IPS-NIHi11 (cell line): ENCODE data around the gene GJA10.
"Not testable (repeated sequence)": the region's sequence is repeated elsewhere in the genome, so short reads cannot be mapped to it uniquely, and the experiment has no call there.

ENCODE experiments used
- DNase-seq: peaks from one replicate; pipeline ENCODE4 v3.0.0; 2012; ENCODE audit warnings: mixed read lengths, low spot score

Gene GJA10

DNA sequence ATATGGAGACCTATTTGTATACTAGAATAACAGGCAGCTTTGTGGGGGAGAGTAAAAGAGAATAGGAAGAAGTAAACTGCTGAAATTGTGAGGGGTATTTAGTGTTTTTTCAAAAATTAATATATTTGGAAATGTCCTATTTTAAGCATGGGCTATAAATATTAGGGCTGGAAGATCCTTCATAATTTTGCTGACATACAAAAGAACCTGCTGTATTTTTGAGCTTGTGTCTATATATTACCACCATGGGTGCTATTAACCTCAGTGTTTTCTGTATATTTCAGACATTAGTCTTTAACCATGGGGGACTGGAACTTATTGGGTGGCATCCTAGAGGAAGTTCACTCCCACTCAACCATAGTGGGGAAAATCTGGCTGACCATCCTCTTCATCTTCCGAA lies at the start of gene GJA10:
Gene GJA10, plus strand, starts transcription at position 301 of the 400 bp plus-strand sequence. Its CDS starts 0 bp downstream, at position 301.
- DNase-seq, result no peak

GRCh38 chr6:89847513-89847912 lies 46.8 kb upstream of the GJA10 start:
- DNase-seq, result not testable (repeated sequence)

DNA sequence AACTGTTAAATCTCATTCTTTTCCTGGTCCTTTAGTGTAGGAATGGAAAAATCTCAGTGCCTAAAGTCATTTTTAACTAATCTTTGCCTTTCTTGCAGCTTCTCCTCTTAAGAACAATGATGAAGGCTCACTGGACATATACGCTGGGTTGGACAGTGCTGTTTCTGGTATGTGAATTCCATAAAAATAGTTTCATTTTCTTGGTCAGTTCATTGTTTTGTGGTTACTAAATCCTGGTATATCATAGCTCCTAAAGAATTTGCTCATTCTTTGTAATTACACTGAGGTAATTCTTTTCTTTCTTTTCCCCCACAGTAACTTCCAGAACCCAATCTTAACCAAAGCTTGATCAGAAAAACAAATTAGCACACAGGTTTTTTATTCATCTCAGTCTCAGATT lies 41.2 kb upstream of the GJA10 start:
- no peak for DNase-seq

DNA sequence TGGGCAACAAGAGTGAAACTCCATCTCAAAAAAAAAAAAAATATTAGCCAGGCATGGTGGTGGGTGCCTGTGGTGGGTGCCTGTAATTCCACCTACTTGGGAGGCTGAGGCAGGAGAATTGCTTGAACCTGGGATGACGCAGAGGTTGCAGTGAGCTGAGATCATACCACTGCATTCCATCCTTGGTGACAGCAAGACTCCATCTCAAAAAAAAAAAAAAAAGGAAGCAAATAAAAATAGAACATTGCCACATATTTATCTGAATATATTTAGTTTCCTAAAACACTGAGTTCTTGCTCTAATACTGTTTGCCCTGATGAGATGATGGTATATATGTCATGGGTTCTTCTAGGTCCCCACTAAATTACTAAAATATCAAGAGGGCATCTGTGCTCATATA lies 36.2 kb upstream of the GJA10 start:
- no peak for DNase-seq

- no peak for DNase-seq
Observed at GRCh38 chr6:89859744-89860143, 34.5 kb upstream of the GJA10 start.

DNA sequence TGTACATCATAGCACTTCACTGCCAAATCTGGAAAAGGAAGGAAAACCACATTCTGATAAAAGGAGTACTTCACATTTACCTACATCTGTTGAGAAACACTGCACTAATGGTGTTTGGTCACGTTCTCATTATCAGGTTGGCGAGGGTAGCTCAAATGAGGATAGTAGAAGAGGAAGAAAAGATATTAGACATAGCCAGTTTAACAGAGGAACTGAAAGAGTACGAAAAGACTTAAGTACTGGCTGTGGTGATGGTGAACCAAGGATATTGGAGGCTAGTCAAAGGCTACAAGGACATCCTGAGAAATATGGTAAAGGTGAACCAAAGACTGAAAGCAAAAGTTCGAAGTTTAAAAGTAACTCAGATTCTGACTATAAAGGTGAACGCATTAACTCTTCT lies 32.0 kb upstream of the GJA10 start:
- DNase-seq, result no peak

DNA sequence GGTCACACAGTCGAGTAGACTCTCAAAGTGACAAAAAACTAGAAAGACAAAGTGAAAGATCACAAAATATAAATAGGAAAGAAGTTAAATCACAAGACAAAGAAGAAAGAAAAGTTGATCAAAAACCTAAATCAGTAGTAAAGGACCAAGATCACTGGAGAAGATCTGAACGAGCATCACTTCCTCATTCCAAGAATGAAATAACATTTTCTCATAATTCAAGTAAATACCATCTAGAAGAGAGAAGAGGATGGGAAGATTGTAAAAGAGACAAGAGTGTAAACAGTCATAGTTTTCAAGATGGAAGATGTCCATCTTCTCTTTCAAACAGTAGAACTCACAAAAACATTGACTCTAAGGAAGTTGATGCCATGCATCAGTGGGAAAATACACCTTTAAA lies 31.6 kb upstream of the GJA10 start:
- DNase-seq, result no peak

- DNase-seq, result no peak
Observed at GRCh38 chr6:89866024-89866678, 28.1 kb upstream of the GJA10 start.

DNA sequence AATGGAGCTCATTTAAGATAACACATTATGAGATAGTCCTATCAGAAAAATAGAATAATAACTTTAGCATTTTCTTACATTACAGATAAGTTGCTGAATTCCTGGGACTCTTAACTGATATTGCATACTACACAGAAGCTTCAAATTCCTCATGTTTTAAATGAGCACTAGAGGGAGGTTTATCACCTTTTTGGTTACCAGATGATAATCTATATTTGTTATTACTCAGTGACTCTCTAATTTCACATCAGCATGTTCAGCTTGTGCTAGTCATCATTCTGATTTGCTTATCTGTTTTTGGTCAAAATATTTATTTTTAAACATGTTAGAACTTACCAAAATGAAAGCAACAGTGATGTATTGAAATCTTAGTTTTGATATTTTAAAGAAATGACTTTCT lies 20.5 kb upstream of the GJA10 start:
- no peak for DNase-seq

DNA sequence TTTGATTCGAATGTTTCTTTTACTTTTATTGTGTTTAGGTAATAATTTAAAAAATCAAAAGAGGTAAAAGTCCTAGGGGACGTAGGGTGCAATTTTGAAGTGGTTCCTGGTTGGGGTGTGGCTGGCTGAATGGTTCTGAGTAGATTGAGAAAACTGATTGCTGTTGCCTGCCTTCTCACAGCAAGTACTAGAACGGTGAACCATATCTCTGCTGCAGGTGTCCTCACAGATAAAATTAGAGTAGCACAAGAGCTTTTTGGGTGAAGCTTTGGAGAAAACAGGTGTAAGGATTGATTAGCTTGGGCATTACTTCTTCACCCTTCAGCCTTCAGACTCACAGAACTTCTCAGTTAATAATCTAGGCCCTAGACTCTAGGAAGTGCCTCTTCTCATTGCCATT lies 19.8 kb upstream of the GJA10 start:
- no peak for DNase-seq

DNA sequence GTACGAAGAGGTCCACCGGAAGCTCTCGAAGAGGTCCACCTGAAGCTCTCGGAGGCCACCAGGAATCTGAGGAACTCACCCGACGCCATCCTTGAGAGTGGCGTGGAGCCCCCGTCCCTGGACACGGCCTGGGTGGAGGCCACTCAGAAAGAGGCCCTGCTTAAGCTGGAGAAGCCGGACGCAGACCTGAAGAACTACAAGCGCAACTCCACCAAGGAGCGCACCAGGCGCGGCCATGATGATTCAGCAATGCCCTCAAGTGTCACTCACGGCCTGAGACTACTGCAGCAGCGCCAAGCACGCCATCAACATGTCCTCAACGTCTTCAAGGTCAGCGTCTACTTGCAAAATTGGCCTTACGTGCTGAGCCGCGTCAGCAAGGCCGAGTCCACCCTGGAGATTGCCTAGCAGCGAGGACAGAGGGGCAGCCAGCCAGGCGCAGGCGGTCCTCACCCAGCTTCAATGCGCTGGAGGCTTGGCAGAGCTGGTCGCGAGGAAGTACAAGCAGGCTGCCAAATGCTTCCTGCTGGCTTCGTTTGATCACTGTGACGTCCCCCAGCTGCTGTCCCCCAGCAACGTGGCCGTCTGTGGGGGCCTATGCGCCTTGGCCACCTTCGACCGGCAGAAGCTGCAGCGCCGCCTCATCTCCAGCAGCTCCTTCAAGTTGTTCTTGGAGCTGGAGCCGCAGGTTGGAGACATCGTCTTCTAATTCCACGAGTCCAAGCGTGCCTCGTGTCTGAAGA lies 7.7 kb upstream of the GJA10 start:
- DNase-seq, result no peak

DNA sequence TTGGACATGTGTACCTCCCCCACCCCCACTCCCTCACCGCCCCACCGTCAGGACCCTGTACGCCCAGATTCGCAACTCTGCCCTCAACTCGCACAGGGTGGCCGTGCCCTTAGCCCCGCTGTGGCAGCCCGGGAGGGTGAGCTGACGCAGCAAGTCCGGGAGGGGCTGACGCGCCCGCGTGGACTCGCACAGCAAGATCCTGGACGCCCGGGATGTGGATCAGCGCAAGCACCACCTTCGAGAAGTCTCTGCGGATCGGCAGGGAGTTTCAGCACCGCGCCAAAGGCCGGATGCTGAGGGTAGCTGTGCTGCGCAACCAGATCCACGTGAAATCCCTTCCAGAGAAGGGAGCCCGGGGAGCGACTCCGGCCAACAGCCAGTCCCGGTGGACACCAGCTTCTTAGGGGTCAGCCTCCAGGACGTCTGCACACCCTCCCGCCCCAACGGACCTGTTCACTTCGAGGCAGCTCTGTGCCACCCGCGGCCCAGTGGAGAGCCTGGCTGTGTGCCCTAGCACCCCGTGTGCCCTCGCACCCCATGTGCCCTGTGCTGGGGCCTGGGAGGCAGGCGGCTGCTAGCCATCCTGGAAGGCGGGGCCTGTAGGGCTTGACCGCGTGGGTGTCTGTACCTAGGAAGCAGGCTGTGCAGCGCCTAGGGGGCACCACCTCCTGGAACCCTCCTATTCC lies 6.7 kb upstream of the GJA10 start:
- DNase-seq, result peak; percentile 70

DNA sequence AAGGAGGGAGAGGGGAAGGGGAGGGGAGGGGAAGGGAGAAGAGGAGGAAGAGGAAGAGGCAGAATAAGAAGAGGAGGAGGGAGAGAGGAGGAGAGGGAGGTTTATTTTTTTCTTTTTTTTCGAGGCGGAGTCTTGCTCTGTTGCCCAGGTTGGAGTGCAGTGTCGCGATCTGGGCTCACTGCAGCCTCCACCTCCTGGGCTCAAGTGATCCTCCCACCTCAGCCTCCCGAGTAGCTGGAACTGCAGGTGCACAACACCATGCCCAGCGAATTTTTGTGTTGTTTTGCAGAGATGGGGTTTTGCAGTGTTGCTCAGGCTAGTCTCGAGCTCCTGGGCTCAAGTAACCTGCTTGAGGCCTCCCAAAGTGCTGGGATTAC lies 6.1 kb upstream of the GJA10 start:
- DNase-seq, result no peak

DNA sequence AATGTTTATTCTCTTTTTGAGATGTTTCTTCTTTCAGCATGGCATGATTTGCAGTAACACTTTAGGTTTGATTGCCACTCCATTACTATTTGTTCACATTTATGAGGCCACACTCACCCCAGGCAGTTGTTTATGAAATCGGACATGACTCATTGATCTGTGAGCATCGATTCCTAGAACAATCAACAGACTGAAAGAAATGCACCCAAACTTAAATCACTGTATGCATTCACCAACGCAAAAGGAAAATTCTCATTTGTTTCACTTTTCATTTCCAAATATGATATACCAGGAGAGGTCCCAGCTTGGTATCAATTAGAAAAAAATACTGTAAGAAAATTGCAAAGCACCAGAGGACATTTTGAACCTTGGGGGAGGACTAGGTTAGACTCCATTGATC lies 5.4 kb upstream of the GJA10 start:
- DNase-seq, result no peak

- DNase-seq, result not testable (repeated sequence)
Observed at GRCh38 chr6:89890845-89891528, 3.3 kb upstream of the GJA10 start.

GRCh38 chr6:89892577-89892976 lies 1.7 kb upstream of the GJA10 start:
- DNase-seq, result not testable (repeated sequence)

- peak; percentile 82 for DNase-seq
Observed at GRCh38 chr6:89895276-89895874, 1.1 kb downstream of the GJA10 start.

- not testable (repeated sequence) for DNase-seq
Observed at GRCh38 chr6:89910001-89910901, 16.0 kb downstream of the GJA10 start.

DNA sequence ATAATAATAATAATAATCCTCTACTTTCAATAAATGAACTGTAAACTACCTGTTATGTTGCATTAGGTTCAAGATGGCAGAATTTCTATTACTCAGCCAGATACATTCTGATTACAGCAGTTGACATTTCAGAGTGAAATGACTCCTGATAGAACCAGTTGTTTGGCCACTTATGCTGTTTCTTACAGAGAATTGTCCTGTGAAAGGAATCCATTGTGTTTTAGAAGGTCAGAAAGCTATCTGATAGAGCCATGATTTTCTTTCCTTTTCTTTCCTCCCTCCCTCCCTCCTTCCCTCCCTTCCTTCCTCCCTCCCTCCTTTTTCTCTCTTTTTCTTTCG lies 16.6 kb downstream of the GJA10 start:
- no peak for DNase-seq

DNA sequence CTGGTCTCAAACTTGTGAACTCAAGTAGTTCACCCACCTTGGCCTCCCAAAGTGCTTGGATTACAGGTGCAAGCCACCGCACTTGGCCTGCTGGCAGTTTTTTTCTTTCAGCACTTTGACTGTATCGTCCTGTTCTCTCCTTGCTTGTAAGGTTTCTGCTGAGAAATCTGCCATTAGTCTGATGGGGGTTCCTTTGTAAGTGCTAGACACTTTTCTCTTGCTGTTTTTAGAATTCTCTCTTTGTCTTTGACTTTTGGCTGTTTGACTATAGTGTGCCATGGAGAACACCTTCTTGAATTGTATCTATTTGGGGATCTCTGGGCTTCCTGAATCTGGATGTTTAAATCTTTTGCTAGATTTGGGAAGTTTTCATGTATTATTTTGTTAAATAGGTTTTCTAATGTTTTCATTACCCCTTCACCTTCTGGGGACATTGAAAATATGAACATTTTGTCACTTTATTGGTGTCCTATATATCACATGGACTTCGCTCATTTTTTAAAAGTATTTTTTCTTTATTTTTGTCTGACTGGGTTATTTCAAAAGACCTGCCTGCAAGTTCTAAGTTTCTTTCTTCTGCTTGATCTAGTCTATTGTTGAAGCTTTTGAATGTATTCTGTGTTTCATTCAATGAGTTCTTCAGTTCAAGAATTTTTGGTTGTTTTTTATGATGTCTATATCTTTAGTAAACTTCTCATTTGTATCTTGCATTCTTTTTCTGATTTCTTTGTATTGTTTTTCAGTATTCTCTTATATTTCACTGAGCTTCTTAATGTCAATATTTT lies 22.1 kb downstream of the GJA10 start:
- no peak for DNase-seq
